ENCODE data around the gene GLA.

GLA gene

DNA sequence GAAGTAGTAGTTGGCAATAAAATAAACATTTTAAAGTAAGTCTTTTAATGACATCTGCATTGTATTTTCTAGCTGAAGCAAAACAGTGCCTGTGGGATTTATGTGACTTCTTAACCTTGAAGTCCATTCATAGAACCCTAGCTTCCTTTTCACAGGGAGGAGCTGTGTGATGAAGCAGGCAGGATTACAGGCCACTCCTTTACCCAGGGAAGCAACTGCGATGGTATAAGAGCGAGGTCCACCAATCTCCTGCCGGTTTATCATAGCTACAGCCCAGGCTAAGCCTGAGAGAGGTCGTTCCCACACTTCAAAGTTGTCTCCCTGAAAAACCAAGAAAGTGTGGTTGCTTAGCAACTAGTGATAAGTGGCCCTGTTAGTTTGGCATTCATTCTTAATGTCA, 9.9 kb downstream of the GLA start:
- DNase-seq (ENCODE audit: low spot score) = no peak

GRCh38 chrX:101395789-101396188, 11.9 kb downstream of the GLA start:
- DNase-seq (ENCODE audit: low spot score) = no peak

DNA sequence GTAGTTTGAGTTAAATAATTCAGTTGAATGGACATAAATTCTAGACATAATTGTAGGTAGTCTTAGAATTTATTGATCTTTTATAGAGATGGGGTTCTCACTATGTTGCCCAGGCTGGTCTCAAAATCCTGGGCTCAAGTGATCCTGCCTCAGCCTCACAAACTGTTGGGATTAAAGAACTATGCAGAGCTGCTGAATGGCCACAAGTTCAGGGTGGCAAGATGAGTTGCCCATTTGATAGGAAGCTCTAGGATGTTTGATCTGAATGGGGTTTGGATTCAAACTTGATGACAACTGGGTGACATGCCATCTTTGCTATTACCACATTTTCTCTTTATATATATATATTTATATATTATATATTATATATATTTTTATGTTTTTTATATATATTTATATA, 13.4 kb downstream of the GLA start:
- DNase-seq (ENCODE audit: low spot score) = no peak

GRCh38 chrX:101393530-101394305, 14.0 kb downstream of the GLA start:
- DNase-seq (ENCODE audit: low spot score) = no peak

DNA sequence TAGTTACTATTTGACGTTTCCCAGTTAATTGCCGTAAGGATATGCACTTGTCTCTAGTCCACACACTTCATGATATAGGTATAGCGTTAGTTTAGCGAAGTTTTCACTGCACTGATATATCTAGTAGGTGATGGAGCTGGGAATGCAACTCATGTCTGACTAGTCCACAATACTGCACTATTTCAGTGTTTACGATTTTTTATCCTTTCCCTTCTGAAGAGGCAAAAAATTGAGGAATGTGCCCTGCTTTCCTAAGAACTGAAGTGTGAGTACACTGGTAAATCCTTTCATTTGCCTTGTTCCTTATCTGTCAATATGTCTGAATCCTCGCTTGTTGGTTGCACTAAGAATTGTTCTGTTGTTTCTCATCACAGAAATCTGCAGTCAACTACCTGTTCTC, 15.9 kb downstream of the GLA start:
- no peak for DNase-seq (ENCODE audit: low spot score)

DNA sequence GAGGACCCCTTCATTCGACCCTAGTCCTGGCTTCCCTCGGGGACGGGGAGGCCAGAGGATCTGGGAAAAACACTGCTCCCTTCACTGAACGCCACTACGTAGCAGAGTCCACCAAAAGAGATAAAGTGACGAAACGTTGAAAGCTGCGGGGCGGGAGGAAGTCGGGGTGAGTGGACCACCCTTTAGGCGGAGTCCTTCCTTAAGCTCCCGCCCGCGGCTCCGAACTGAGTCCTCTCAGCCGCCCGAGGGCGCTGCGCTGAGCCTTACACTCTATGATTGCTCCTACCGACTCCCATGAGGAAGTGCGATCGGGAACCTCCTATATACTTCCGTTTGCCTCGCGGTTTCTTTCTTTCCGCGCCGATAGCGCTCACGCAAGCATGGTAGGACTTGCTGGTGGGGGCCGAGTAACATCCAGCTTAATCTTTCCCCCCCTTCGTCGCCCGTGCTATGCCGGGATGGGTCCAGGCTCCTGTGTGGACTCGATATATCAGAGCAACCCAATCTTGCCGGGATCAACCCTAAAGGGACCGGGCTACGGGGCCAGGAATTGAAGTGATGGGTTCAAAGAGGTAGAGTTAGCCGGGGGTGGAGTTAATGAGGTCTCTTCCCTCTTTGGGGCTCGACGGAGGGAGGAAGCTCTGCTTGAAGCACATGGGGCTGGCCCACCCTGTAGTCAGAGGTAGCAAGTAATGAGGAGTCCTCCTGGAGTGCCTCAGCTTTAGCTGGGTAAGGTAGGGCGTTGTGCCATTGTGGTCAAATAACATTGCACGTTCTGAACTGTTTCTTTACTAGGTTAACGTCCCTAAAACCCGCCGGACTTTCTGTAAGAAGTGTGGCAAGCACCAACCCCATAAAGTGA, 16.8 kb downstream of the GLA start, which contains the start of gene RPL36A:
Gene RPL36A, plus strand, starts transcription at position 348 of the 862 bp plus-strand sequence. Its CDS starts 33 bp downstream, at position 381.
- peak; percentile 83 for DNase-seq (ENCODE audit: low spot score)

DNA sequence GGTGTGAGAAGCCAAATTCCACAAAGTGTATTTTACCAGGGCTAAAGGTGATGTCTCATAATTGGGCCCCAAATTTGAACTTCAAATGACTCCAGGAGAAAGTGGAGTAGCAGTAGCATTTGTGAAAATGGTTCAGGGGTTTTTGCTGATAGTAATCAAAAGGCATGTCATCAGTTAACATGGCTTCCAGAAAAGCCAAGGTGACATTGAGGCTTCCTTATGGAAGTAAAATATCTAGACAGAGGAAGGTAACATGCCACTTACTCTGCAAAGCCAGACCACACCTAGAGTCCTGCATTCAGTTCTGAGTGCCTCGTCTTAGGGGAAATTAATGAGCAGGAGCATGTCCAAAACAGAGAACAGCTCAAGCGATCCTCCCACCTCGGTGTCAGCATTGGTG, 19.1 kb downstream of the GLA start:
- no peak for DNase-seq (ENCODE audit: low spot score)

DNA sequence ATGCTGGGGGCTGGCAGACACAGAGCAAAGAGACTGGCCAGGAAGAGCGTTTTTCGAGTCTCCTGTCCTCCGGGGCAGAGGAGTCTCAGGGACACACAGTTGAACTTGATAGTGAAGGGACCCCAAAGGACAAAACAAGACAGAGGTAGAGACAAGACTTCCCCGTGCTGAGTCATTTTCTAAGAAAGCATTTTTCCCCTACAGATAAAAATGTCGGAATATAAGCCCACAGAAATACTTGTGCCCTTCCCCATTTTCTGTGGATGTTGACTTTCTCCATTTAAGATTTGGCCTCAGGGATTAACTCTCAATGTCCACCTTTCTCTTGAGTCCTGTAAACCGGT, 21.2 kb downstream of the GLA start:
- DNase-seq (ENCODE audit: low spot score) = no peak

GRCh38 chrX:101385795-101386541, 21.8 kb downstream of the GLA start, which contains the start of gene BTK:
Gene BTK (minus strand): TSS chrX:101386191. CDS start chrX:101375284, 10,907 bp downstream.
- no peak for DNase-seq (ENCODE audit: low spot score)

DNA sequence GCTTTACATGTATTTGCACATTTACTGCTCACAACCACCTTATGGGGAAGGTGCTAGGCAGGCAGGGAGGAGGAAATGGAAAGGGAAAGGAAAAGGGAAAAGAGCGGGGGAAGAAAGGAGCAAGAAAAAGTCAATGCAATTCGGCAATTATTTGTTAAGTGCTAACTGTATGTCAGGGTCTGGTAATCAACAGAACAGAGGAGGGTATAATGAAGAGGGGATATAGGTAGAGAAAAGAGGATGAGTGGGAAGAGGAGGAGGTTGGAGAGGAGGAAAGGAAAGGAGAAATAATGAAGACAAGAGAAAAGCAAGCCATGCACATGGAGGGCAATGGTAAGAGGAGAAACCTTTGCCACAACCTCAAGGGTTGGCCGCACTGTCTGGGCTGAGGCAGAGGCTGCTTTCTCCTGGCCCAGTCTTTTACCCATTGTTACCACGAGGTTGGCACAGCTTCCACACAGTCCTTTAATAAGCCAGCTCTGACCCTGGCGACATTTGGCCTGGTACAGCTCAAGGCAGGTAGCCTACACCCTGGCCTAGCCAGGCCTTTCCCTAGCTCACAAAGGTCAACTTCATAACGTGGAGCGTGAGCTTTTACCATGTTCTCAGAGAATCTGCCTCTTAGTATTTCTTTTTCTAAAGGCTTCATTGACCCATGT, 22.6 kb downstream of the GLA start:
- no peak for DNase-seq (ENCODE audit: low spot score)

DNA sequence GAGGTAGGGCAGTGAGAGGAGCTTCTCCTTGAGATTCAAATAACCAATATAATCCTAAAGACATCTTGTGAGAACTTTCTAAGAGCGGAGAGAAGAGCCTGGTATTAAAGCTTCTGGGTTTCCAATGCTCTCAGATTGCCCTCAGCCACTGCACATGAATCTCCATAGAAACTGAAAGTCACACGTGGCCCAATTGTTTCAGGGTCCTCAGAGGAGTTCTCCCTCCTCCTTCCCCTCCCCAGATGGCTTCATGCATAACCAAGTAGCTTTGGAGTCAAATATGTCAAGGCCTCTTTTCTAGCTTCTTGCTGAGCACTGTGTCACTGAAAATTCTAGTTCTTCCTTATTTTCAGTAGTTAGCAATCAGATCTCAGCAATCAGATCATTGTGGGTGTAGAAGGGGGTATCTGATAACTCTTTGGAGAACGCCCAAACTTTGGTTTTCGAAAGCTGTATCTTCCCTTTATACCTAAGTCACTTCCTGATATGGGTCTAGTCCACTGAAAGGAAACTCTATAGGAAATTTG, 24.0 kb downstream of the GLA start:
- DNase-seq (ENCODE audit: low spot score) = no peak

DNA sequence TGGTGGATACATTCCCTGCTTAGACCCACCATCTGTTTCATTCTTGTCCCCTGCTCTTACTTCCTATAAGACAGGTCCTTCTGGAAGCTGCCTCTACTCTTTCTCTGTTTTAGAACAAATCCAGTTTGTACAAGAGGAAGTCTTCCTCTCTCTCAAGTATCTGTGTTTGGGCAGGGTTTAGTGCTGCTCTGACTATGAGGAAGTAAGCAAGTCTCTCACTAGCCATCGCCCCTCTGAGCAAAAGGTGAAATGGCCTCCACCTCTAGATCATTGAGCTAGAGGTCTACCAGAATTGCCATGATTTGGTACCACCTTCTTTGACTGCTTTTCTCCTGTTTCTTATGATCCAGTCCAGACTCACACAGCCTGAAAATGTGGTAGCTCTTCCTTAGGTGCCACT, 30.2 kb downstream of the GLA start:
- DNase-seq (ENCODE audit: low spot score) = no peak

GRCh38 chrX:101370888-101371504, 36.7 kb downstream of the GLA start:
- no peak for DNase-seq (ENCODE audit: low spot score)

GRCh38 chrX:101369687-101370086, 38.0 kb downstream of the GLA start:
- DNase-seq (ENCODE audit: low spot score) = no peak

- no peak for DNase-seq (ENCODE audit: low spot score)
These were observed 38.9 kb downstream of the GLA start for GRCh38 chrX:101368800-101369199.

DNA sequence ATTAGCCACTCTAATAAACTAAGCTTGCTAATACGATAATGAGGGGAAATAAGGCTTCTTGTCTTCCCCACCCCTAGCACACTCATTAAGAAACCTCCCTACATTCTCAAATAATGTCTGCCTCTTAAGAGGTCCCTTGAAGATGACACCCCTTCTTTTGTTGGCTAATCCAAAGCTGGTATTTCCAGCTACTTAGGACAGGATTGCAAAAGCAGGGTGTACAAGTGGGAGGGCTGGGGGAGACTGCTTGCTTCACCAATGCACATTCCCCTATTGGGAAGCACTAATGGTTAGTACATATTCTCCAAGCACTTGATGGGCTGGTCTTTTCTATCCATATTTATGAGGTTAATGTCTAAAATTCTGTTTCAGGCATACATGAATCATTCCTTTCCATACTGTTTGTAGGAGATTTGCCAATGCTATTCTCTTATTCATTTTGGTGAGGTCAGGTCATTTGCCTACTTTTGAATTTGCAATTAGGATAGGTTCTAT, 42.4 kb downstream of the GLA start:
- no peak for DNase-seq (ENCODE audit: low spot score)

DNA sequence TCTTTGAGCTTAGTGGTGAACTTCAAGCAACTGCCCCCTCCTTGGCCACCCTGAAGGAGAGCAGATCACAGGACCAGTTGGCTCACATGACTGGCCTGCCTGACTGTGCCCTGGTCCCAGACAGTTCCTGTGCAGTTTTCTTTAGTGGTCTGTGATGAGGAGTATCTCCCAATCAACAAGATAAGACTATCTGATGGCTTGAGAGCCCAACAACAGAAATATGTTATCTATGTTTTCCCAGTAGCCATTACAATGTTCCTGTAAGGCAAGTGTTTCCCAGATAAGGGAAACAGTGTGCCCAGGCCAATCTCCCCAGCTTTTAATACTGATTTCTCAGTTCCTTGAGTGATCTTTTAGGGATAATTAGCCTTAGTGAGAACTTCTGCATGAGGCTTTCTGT, 45.0 kb downstream of the GLA start:
- DNase-seq (ENCODE audit: low spot score) = no peak

DNA sequence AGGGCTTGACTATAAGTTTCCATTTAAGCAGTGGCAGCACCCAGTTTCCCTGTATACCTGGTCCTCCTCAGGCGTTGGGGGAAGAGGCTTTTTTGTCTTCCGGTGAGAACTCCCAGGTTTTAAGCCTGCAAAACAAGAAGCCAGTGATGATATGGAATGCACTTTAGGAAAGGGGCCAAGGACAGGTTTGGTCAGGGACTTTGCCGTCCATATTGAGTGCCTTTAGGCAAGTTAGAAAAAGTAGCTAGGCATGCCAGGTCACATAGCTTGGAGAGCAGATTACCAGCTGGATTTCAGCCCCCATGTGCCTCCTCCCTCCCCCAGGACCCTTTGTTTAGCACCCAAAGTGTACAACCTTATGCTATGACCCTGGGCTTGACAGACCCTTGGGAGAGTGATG, 45.6 kb downstream of the GLA start:
- DNase-seq (ENCODE audit: low spot score) = no peak

GRCh38 chrX:101360390-101360789, 47.3 kb downstream of the GLA start:
- DNase-seq (ENCODE audit: low spot score) = no peak

GRCh38 chrX:101359966-101360365, 47.8 kb downstream of the GLA start:
- DNase-seq (ENCODE audit: low spot score) = no peak

DNA sequence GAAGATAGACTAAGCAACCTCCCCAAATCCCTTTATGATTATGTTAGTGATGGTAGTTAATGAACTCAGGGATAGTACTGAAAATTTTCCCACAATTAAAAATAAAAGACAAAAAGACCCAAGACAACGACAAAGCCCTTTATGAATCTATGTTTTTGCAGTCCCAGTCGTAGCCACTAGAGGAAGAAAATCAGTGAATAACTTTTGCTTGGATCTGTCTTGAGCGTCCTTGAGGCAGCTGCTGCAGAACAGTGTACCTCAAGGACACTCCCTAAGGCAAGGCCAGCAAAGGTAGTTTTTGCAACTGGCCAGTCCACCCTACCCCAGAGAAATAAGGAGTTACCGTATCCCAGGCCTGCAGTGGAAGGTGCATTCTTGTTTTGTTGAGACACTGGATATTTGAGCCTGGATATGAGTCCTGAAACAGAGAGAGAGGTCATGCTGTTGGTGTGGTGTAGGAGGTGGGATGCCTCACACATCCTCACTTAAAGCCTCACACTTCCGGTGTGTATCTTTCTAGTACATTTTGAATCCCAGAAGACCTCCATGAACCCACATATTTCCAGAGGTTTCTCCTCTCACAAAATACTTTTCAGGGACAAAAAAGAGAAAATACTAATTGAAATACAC, 50.4 kb downstream of the GLA start:
- no peak for DNase-seq (ENCODE audit: low spot score)
